NCI-H146 (cell line): ENCODE measurements around the gene SCAMP5.

Experiments used
- DNase-seq: peaks from one replicate; lab custom pipeline; 2025; lab: John Stamatoyannopoulos, UW

Gene SCAMP5

DNA sequence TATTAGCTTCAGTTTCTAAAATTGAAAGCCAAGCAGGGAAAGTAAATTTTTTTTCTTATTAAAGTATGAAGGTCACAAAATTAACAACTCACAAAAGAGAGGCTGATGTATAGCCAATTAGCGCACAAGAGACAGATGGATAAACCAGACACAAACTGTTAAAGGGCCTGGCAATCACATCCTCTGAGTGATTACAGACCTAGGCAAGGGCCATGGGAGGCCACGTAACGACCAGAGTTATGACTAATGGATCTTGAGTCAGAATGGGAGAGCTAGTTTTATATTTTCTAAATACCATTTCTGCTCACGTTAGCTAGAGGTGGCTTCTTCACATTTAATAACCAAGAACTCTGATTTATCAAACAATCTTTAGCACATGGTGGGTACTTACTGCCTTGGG lies 17.8 kb upstream of the SCAMP5 start:
- DNase-seq, result no peak

DNA sequence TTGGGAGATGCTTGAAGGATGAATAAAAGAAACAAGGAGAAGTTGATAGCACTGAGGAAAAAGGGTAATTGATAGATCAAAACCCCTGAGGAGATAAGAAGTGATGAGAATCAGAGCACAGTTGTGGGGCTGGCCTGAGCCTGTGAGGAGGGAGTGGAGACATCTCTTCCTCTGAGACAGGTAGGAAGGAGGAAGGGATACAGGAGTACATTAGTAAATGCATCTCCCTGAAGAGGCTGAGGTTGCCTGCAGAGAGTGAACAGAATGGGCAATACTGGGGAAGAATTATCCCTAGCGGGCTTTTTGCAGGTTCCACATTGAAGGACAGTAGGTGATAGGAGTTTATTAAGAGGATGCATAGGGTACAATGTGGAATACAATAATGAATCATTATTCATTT lies 17.3 kb upstream of the SCAMP5 start:
- DNase-seq, result no peak

DNA sequence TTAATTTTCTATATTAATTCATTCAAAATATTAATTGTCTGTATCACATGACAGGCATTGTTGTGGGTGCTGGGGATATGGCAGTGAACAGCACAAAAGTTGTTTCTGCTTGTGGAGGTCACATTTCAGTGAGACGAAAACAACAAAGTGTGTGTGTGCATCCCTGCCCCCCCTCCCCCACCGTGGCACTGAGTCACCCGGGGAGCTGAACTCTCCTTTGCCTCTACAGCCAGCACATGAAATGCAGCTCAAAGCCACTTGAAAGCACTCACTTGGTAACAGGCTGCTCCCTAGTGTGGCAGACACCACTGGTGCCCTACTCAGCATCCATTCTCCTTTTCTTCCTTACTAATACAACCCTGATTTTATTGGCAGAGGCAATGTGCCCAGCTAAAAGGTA lies 16.9 kb upstream of the SCAMP5 start:
- no peak for DNase-seq

DNA sequence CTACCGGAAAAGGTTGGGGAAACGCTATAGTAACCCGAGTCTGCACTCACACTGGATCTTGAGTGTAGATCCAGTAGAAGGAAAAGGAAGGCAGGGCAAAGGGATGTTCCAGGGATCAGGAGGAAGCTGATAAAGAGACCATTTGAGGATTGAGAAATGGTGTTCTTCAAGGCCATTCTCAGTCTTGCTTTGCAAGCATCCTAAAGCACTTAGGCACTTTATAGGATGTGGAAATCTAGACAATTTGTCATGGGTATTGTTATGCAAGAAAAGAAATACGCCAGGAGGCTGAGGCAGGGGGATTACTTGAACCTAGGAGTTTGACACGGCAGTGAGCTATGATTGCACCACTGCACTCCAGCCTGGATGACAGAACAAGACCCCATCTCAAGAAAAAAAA lies 13.2 kb upstream of the SCAMP5 start:
- DNase-seq, result no peak

DNA sequence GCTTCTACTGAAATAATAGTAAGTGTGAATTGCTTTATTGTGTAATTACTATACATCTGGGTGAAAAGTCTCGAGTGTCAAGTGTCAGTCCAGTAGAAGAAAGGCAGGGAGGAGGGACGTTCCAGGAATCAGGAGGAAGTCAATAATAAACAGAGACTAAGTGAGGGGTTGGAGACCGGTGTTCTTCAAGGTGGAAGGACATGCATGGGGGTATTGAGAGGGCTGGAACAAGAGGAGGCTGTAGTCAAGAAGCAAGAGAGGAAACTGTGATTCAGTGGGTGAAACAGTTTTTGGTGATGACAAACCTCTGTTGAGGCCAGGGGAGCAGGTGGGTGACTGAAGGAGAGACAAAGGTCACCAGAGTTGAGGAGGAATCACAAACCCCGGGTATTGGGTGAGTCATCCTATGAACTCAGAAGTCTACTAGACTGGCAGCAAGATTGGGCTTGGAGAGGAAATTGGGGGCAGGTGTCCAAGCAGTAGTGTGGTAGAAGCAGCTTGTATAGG lies 11.6 kb upstream of the SCAMP5 start:
- DNase-seq, result peak; percentile 13

DNA sequence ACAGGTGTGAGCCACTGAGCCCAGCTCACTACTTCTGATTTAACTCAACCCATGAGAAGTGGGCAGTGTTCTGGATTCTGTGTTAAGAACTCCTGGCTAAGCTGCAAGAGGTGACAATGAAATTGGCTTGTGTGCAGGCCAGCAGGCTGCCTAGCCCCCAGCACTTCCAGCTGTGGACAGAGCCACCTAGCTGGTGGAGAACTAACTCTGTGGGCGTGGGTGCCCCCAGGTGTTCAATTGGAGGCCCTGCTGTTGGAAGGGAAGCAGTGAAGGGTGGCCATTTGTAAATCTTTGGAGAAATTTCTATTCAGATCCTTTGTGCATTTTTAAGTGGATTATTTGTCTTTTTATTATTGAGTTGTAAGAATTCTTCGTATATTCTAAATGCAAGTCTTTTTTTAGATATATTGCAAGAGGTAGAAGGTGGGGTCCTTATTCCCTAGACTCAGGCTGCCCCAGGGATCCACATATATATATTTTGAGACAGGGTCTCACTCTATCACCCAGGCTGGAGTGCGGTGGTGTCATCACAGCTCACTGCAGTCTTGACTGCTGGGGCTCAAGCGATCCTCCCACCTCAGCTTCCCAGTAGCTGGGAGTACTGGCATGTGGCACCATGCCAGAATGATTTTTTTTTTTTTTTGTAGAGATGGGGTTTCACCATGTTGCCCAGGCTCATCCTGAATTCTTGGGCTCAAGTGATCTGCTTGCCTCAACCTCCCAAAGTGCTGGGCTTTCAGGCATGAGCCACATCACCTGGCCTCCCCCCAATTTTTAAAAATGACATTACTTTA lies 7.2 kb upstream of the SCAMP5 start:
- peak; percentile 59 for DNase-seq

DNA sequence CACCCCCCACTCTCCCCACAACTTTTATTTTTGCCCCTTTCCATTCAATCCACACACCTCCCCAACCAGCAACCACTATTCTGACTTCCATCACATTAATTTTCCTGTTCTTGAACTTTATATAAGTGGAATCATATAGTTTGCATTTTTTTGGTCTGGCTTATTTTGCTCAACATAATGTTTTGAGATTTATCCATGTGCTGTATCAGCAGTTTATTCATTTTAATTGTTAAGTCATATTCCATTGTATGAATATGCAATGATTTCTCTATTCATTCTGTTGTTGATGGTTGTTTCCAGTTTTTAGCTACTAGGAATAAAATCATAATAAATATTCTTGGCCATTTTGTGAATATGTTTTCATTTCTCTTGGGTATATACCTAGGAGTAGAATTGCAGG lies 5.8 kb upstream of the SCAMP5 start:
- no peak for DNase-seq

DNA sequence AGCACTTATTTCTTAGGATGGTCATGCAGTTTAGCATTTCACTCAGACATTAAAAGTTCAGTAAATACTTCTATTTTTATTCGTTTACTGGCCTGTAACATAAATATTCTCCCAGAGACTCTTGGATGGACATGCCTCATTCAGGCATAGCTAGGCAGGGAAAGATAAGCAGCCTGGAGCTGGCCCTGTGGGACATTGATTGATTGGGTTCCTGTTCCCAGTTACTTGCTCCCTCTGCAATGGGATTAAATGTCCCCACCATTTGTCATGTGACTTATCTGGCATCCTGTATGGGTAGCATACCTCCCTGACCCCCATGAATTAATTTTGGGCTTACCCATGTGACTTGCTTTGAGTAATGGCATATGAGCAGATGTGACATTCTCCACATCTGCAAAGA lies 2.7 kb upstream of the SCAMP5 start:
- DNase-seq, result no peak

DNA sequence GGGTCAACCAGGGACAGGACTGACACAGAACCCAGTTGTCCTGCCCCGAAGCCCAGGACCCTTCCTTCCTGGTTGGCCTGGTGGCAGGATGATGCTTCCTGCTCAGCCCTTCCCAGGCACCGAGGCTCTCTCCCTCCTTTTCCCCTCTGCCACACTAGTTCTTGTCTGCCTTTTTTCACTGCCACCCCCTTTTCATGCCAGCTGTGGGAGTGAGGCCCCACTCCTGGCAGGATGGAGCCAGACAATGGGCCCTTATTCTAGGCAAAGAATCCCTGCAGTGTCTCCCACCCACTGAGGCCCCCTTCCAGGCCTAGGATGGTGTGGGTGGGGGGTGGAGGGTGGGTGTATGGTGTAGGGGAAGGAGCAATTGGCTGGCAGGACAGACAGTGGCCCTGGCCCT lies 1.1 kb upstream of the SCAMP5 start:
- peak; percentile 7 for DNase-seq

DNA sequence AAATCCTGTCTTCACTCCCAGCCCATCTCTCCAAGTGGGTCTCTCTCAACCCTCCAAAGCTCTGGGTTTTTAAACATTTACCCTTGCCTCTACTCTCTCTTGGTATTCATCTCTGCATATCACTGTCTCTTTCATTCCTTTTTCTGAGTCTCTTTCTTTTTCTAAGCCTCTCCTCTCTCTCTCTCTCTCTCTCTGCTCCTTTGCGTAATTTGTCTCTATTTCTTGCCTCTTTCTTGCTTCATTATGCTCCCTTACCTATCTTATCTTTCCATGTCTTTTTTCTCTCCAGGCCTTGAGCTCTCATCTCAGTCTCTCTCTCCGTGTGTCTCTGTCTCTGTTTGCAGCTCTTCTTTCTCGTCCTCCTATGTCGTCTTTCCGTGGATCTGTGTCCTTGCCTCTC lies 678 bp upstream of the SCAMP5 start:
- no peak for DNase-seq

DNA sequence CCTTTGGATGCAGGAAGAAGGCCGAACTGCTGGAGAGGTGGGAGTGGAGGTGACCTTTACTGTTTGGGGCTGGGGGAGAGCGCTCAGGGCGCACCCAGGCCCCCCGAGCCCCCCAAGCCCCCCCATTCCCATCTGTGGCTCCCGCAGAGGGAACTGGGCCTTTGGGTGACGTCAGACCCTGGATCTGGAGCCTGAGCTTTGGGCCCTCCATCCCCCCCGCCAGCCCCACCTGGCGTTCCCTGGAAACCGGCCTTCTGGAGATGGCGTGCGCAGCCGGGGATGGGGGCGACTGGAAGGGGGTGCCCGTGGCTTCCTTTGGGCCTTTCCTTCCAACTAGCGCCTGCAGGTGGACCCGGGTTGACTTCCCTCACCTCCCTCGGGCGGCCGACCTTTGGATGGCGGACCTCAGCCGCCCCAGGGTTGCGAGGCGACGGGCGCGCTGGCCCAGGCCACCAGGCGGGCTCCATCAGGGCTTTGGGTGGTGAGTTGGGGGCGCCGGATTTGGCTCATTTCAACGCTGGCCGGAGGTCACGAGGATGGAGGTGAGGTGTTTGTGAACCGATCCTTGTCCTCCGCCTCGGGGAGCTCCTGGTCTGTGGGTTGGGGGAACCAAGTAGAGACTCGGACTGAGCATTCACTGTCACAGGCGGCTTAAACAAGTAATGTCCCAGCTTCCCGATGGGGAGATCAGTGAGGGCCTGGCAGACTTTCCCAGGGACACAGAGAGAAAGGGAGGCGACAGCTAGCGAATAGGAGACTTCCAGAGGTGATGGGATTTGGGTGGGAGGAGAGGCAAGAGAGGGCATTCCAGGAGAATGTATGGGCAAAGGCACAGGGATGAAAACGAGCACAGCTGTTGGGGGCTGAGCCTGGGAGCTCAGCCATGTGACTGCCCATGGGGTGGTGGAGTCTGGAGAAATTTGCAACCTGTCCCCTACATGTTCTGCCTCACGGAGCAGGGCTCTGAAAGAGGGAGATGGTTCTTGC lies 709 bp downstream of the SCAMP5 start:
- peak; percentile 77 for DNase-seq

DNA sequence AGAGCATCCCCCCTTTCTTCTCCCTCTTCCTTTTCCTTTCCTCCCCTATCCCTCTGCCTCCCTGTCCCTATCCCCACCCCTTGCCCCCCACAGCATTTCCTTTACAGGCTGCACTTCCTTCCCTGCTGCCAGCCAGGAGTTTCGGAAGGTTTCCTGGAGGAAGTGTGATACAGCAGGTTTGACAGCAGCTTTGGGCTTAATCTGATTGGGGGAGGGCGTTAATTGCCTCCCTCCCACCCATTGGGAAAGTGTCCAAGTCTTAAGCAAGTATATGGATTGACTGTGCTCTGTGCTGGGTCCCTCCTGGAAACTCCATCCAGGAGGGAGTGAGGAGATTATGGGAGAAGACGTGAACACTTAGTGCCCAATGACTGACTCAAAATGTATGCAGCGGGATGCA lies 1.8 kb downstream of the SCAMP5 start:
- DNase-seq, result no peak

DNA sequence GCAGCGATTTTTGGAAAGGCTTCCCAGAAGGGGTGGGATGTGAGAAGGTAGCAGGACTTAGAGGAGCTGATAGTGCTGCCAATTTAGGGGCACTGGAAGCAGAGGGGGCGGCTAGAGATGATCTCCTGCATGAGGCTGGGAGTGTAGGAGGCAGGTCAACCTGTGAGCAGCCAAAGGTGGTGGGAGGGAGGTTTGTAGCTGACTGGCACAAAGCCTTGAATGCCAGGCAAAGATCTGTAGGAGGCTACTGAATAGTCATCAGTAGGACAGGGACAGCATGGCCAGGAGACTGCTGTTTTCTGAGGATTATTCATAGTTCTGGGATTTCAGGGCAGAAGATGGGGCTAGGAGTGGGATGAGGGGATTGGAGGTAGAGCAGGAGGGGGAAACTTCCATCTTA lies 2.2 kb downstream of the SCAMP5 start:
- DNase-seq, result no peak

DNA sequence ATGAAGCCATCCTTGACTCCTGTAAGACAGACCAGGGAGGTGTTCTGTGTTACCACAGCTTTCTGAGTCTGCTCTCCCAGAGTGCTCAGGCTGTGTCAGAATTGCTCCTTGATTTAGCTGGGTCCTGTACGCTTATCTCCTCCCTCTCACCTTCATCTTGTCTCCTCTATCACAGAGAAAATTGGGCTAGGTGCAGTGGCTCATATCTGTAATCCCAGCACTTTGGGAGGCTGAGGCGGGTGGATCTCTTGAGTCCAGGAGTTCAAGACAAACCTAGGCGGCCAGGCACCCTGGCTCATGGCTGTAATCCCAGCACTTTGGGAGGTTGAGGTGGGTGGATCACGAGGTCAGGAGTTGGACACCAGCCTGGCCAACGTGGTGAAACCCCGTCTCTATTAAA lies 5.9 kb downstream of the SCAMP5 start:
- no peak for DNase-seq

DNA sequence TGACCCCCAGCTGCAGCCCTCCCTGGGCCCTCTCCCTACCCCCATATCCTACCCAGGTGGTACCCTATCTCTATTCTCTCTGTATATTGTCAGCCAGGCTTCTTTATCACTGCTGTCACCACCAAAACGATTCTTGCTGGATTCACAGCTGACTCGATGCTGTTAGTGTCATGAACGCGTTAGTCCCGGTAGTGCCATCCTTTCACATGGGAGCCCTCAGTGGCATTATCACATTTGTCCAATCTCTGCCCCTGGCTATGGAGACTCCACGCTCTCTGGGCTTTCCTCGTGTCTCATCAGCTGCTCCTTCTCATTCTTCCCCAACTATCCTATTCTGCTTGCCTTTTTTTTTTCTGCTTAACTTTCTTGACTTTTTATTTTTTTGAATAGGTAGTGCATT lies 7.0 kb downstream of the SCAMP5 start:
- DNase-seq, result no peak

DNA sequence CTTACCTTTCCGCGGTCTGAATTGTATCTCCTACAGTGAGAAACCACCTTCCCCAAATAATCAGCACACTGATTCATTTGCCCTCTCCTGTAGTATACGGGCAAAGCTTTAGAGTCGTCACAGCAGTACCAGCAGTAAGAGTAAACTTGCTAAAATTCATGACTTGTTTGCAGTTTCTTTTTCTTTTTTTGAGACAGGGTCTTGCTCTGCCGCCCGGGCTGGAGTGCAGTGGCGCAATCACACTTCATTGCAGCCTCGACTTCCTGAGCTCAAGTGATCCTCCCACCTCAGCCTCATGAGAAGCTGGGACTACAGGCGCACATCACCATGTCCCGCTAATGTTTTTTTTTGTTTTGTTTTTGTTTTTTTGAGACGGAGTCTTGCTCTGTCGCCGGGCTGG lies 11.9 kb downstream of the SCAMP5 start:
- no peak for DNase-seq

DNA sequence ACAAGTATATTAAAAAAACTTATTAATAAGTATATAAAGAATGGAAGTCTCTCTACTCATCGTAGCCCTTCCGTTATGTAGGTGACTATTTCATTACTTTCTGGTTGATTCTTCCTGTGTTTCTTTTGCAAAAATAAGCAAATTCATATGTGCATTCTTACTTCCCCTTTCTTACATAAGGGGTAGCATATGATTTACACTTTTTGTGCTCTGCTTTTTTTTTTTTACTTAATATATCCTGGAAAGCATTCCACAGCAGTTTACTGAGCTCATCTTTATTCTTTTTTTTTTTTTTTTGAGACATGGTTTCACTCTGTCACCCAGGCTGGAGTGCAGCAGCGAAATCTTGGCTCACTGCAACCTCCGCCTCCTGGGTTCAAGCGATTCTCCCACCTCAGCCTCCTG lies 12.9 kb downstream of the SCAMP5 start:
- no peak for DNase-seq

DNA sequence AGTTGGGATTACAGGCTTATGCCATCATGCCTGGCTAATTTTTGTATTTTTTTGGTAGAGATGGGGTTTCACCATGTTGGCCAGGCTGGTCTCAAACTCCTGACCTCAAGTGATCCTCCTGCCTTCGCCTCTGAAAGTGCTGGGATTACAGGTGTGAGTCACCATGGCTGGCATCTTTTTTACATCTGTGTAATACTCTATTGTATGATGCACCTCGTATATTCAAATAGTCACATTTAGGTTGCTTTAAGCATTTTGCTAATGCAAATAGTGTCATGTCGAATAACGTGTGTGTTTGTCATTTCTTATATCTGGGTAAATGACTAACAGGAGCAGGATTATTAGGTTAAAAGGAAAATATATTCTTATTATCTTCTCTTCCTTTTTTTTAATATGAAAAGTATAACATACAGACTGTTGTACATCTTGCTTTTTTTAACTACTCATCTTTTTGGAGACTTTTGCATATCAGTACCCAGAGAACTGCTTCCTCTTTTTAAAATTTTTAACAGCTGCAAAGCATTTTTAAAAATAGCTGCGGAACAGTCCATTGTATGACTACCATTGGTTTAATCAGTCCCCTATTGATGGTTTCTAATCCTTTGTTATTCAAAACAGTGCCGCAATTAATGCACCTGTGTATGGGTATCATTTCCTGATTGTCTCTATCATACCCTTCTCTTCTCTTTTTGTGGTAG lies 13.4 kb downstream of the SCAMP5 start:
- DNase-seq, result no peak

DNA sequence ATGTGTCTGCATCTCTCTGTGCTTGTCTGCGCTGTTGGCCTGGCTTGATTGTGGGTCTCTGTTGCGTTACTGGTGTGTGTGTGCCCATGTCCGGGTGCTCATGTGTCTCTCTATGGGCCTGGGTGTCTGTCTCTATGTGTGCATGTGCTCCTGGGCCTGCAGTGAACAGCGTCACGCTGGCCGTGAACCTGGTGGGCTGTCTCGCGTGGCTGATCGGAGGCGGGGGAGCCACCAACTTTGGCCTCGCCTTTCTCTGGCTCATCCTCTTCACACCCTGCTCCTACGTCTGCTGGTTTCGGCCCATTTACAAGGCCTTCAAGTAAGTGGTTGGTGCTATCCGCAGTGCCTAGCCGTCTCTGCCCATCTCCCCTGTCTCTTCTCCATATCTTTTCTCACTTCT lies 21.1 kb downstream of the SCAMP5 start:
- DNase-seq, result no peak

DNA sequence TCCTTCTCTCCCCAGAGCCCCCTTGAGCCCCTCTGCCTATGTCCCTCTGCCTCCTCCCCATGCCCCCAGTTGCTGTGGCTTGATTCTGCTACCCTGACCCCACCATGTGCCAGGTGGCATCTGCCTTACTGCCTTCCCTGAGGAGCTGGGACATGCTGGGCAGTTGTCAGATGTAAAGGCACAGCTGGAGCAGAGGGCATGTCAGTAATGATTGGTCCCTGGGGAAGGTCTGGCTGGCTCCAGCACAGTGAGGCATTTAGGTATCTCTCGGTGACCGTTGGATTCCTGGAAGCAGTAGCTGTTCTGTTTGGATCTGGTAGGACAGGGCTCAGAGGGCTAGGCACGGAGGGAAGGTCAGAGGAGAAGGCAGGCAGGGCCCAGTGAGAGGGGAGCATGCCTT lies 24.6 kb downstream of the SCAMP5 start:
- DNase-seq, result no peak

DNA sequence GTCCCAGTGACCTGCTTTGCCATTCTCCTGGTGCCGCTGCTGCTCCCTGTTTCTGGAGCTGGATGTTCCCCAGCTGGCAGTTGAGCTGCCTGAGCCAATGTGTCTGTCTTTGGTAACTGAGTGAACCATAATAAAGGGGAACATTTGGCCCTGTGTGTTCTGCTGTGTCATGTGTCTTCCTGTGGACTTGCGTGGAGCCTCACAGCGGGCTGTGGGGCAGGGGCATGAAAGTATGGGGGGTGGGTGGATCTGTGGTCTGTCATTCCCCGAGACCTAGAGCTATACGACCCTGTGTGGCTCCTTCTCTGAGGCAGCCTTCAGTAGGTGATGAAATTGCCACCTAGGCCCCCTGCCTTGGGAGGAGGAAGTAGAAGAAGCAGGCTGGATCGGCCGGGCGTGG lies 26.0 kb downstream of the SCAMP5 start:
- DNase-seq, result no peak

DNA sequence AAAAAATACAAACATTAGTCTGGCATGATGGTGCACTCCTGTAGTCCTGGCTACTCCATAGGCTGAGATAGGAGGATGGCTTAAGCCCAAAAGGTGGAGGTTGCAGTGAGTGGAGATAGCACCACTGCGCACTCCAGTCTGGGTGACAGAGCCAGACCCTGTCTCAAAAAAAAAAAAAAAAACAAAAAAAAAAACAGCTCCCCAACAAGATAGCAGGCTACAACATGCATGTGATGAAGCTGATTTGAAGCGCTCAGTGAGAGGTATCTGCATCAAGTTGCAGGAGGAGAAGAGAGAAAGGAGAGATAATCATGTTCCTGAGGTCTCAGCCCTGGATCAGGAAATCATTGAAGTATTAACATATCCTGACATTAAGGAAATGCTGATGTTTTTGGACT lies 27.4 kb downstream of the SCAMP5 start:
- no peak for DNase-seq
